Natural killer cell (primary cell): ENCODE measurements around the gene PRM3. TPM values are rescaled to one million over a fixed set of nuclear protein-coding genes. Genes with fewer than 3 reads are reported as not detected.

Experiments used
- ATAC-seq, 3 donors: fragments of 150-1000 bp in 2 of 3; fragments of 200-7000 bp in 1 of 3; cut with Tn5 transposase; 1 replicate in 1 of 3; 2 replicates in 2 of 3; pipeline ENCODE4 v1.10.0; 2021; ENCODE audit warnings: mild to moderate bottlenecking in 2 of 3, moderate library complexity in 2 of 3
- DNase-seq, 2 donors: peaks; one replicate each; pipeline versions ENCODE4 v3.0.0 to v3.0.0-alpha.2; 2013 to 2021; ENCODE audit warnings: mixed read lengths in 1 of 2
- H3K27ac ChIP-seq: one replicate; pipeline ENCODE4 v1.5.1; 2013; ENCODE audit warnings: mild to moderate bottlenecking, low read length
- H3K27me3 ChIP-seq: one replicate; pipeline ENCODE4 v1.6.1; 2013; ENCODE audit warnings: low read length; ENCODE audit not compliant: control insufficient read depth, insufficient read depth
- H3K36me3 ChIP-seq: one replicate; pipeline ENCODE4 v1.6.1; 2013; ENCODE audit warnings: low read length; ENCODE audit not compliant: control insufficient read depth, insufficient read depth
- H3K4me1 ChIP-seq: one replicate; pipeline ENCODE4 v1.6.1; 2013; ENCODE audit warnings: low read length; ENCODE audit not compliant: control insufficient read depth, insufficient read depth
- H3K4me3 ChIP-seq: one replicate; pipeline ENCODE4 v1.5.1; 2013; ENCODE audit warnings: low read length
- H3K9me3 ChIP-seq: one replicate; pipeline ENCODE4 v1.6.1; 2013; ENCODE audit warnings: low read length; ENCODE audit not compliant: control insufficient read depth, insufficient read depth
- H3K27ac Mint-ChIP-seq, 2 donors: one replicate each; pipeline ENCODE4 v1.8.0; 2022; ENCODE audit warnings: mild to moderate bottlenecking in 2 of 2, mixed read lengths in 2 of 2, moderate library complexity in 1 of 2
- H3K27me3 Mint-ChIP-seq, 2 donors: one replicate each; pipeline ENCODE4 v1.8.0; 2022; ENCODE audit warnings: low read depth in 2 of 2, mixed read lengths in 2 of 2
- H3K36me3 Mint-ChIP-seq: one replicate; pipeline ENCODE4 v1.8.0; 2022; ENCODE audit warnings: mixed read lengths
- H3K4me1 Mint-ChIP-seq, 2 donors: one replicate each; pipeline ENCODE4 v1.8.0; 2022; ENCODE audit warnings: mixed read lengths in 2 of 2
- H3K4me3 Mint-ChIP-seq: one replicate; pipeline ENCODE4 v1.8.0; 2022; ENCODE audit warnings: mild to moderate bottlenecking, moderate library complexity, mixed read lengths
- H3K9me3 Mint-ChIP-seq, 2 donors: one replicate each; pipeline ENCODE4 v1.8.0; 2022; ENCODE audit warnings: mixed read lengths in 2 of 2
- WGBS: methylation state at CpG from one replicate; pipeline ENCODE4 v1.1.7; 2013; ENCODE audit warnings: missing lambda C conversion rate; ENCODE audit not compliant: insufficient coverage; 5-methylcytosine and 5-hydroxymethylcytosine counted together
- intact Hi-C: fragments of 100-400 bp; cut with micrococcal nuclease; formaldehyde crosslinking; loops from one replicate; pipeline ENCODE4 v1.14.2; 2022
- total RNA-seq, 4 donors: library from RNA; stranded (reverse); fragments of 120-200 nt in 1 of 4; gene quantifications; one replicate each; pipeline versions ENCODE4 v1.2.3 to v1.2.4, GENCODE V29; 2013 to 2022
- TF ChIP-seq, protein P1 (sequence below): fragments of 200-600 bp; IDR thresholded peaks from one replicate; pipeline ENCODE4 v1.8.0; 2022; ENCODE audit warnings: antibody characterized with exemption

The PRM3 gene
- total RNA-seq, 3 donors from 2014 or later (not counting 1 experiment from before 2014, with no cell fraction given), result not detected

DNA sequence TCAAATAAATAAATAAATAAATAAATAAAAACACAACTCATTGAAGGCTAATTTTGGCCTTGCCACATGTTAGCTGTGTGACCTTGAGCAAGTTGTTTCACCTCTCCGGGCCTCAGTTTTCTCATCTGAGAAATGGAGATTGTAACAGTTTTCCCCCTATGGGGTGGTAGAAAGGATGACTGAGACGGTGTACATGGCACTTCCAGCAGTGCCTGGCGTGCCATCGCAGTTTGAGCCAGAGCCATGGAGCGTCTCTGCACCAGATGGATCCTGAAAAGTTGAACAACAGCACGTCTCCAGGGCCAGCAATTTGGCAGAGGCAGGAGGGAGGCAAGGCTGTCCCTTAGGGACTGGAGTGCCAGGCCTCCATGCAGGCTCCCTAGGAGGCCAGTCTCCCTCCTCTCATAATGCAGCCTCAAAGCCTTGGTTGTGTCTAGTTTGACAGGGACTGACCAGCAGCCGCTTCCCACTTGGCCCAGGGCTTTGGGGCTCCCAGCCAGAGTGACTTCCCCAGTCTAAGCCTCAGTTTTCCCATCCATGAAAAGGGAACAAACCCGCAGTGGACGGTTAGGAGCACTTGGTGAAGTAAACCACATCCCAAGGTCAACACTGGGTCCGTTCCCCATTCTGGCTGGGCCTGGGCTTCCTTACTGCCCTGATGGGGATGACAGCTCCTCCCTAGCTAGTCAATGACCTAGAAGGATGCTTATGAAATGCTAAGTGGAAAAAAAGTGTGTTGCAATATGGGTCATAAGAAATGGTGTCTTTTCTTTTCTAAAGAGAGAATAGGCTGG is 36.8 kb downstream of the PRM3 start:
- H3K36me3 Mint-ChIP-seq, result no peaks in the 10 kb centered on the region
- H3K27me3 Mint-ChIP-seq, result no peaks in the 10 kb centered on the region
- peaks cover 54 to 68% of the 10 kb centered on the region in 2 donors for H3K4me1 Mint-ChIP-seq
- no peaks in the 10 kb centered on the region for H3K9me3 ChIP-seq
- H3K27ac ChIP-seq, result no peak overlapping the region
- H3K4me1 ChIP-seq, result peaks cover 82% of the 10 kb centered on the region
- no peak overlapping the region for H3K4me3 Mint-ChIP-seq
- ATAC-seq (no peak), DNase-seq (no peak)
- H3K27me3 ChIP-seq, result no peaks in the 10 kb centered on the region
- H3K4me3 ChIP-seq, result no peak overlapping the region
- TF ChIP-seq, protein P1, sequence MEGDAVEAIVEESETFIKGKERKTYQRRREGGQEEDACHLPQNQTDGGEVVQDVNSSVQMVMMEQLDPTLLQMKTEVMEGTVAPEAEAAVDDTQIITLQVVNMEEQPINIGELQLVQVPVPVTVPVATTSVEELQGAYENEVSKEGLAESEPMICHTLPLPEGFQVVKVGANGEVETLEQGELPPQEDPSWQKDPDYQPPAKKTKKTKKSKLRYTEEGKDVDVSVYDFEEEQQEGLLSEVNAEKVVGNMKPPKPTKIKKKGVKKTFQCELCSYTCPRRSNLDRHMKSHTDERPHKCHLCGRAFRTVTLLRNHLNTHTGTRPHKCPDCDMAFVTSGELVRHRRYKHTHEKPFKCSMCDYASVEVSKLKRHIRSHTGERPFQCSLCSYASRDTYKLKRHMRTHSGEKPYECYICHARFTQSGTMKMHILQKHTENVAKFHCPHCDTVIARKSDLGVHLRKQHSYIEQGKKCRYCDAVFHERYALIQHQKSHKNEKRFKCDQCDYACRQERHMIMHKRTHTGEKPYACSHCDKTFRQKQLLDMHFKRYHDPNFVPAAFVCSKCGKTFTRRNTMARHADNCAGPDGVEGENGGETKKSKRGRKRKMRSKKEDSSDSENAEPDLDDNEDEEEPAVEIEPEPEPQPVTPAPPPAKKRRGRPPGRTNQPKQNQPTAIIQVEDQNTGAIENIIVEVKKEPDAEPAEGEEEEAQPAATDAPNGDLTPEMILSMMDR, result no peak
- intact Hi-C loops, result loop anchor here (10.0 kb wide), 1 partner anchor 362 kb away; the partner anchor contains the start of gene CIITA
- no peak overlapping the region for H3K27ac Mint-ChIP-seq
- H3K9me3 Mint-ChIP-seq, result no peaks in the 10 kb centered on the region
- H3K36me3 ChIP-seq, result no peaks in the 10 kb centered on the region
- 96% methylated on average over 8 of the region's 10 CpGs for WGBS

DNA sequence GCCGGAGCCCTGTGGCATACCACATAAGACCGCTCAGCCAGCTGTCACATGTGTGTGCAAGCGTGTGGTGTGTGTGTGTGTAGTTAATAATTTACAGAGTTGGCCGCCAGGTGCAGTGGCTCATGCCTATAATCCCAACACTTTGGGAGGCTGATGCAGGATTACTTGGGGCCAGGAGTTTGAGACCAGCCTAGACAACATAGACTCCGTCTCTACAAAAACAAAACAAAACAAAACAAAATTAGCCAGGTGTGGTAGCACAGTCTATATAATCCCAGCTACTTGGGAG is 37.8 kb downstream of the PRM3 start:
- 41% methylated on average over 5 of the region's 5 CpGs for WGBS
- DNase-seq (no peak), ATAC-seq (no peak)
- TF ChIP-seq, protein P1, result no peak
- Mint-ChIP-seq H3K27ac (peak overlapping the region; percentile 84 to 92), H3K4me1 (peaks cover 62 to 67% of the 10 kb centered on the region in 2 donors), H3K9me3 (no peaks in the 10 kb centered on the region), H3K4me3 (peak overlapping the region; percentile 36), H3K27me3 (no peaks in the 10 kb centered on the region), H3K36me3 (no peaks in the 10 kb centered on the region)
- no peak overlapping the region for H3K4me3 ChIP-seq
- H3K4me1 ChIP-seq, result peaks cover 82% of the 10 kb centered on the region
- no peaks in the 10 kb centered on the region for H3K36me3 ChIP-seq
- no peak overlapping the region for H3K27ac ChIP-seq
- H3K27me3 ChIP-seq, result no peaks in the 10 kb centered on the region
- H3K9me3 ChIP-seq, result no peaks in the 10 kb centered on the region
- intact Hi-C loops, result loop anchor here (2.0 to 10.0 kb wide), 2 partner anchors 17 to 361 kb away; partner anchors contain the start of gene CIITA

DNA sequence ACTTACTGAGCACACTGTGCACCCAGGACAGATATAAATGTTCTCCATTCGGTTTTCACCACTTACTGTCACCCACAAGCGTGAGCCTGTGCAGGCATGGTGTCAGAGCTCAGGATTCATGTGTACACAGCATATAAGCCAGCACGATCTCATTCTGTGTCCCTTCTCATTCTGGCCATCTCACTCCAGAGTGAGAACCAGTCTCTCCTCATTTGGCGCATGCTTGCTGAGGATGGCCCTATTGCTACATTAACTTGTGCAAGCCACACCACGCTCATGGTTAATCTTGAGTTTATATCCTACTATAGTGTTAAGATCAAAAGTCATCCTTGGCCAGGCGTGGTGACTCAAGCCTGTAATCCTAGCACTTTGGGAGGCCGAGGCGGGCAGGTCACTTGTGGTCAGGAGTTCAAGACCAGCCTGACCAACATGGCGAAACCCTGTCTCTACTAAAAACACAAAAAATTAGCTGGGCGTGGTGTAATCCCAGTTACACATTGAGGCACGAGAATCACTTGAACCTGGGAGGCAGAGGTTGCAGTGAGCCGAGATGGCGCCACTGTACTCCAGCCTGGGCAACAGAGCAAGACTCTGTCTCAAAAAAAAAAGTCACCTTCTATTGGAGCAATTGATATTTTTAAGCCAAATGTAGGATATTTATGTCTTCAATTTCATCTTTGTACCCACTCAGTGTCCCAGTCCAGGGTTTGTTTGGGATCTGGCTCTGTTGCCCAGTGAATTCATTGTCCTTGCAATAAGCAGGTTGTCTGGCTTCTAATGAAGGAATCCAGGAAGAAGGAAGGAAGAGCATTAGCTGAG is 38.3 kb downstream of the PRM3 start:
- Mint-ChIP-seq H3K27me3 (no peaks in the 10 kb centered on the region), H3K4me1 (peaks cover 62% of the 10 kb centered on the region in 2 donors), H3K4me3 (peak overlapping the region; percentile 36), H3K9me3 (no peaks in the 10 kb centered on the region), H3K27ac (peak overlapping the region; percentile 84 to 92), H3K36me3 (no peaks in the 10 kb centered on the region)
- Histone ChIP-seq H3K4me1 (peaks cover 76% of the 10 kb centered on the region), H3K27me3 (no peaks in the 10 kb centered on the region), H3K9me3 (no peaks in the 10 kb centered on the region), H3K27ac (peak overlapping the region; percentile 37), H3K36me3 (no peaks in the 10 kb centered on the region), H3K4me3 (no peak overlapping the region)
- intact Hi-C loops, result loop anchor here (2.0 to 10.0 kb wide), 2 partner anchors 18 to 360 kb away; partner anchors contain the start of gene CIITA
- ATAC-seq, result peak; percentile 37 to 48 (median 38)
- WGBS, result 44% methylated on average over 11 of the region's 13 CpGs
- no peak for DNase-seq
- TF ChIP-seq, protein P1, result no peak
